ENCODE data around the gene TMEM88. TPM values are rescaled to one million over a fixed set of nuclear protein-coding genes. Genes with fewer than 3 reads are reported as not detected.

The TMEM88 gene
- total RNA-seq, 4 donors from 2014 or later: 6.5 to 41.6 (median 29.6) TPM

DNA sequence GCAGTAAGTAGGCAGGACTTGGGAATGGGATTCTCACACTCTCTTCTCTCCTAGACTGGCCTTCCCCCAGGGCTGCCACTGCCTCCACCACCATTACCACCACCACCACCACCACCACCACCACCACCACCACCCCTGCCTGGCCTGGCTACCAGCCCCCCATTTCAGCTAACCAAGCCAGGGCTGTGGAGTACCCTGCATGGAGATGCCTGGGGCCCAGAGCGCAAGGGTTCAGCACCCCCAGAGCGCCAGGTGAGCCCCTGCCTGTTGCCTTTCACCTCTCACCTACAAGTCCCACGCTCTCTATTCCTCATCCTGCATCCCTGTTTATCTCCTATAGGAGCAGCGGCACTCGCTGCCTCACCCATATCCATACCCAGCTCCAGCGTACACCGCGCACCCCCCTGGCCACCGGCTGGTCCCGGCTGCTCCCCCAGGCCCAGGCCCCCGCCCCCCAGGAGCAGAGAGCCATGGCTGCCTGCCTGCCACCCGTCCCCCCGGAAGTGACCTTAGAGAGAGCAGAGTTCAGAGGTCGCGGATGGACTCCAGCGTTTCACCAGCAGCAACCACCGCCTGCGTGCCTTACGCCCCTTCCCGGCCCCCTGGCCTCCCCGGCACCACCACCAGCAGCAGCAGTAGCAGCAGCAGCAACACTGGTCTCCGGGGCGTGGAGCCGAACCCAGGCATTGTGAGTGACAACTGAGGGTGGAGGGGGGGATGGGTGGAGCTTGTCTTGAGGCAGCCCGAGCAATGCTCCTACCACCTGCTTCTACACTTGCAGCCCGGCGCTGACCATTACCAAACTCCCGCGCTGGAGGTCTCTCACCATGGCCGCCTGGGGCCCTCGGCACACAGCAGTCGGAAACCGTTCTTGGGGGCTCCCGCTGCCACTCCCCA is 7.9 kb upstream of the TMEM88 start:
- whole genome bisulfite sequencing, 2 donors (ENCODE audit: low coverage in 1 of 2): 93% methylated on average over 6 of the region's 34 CpGs; no CpG with 5 or more reads in 1 of the 2 donors
- Histone ChIP-seq H3K9me3 (no peaks in the 10 kb centered on the region), H3K36me3 (peaks cover 0 to 66% of the 10 kb centered on the region in 2 donors), H3K27ac (peak overlapping the region in 2 of 4 donors; percentile 7 to 98), H3K27me3 (no peaks in the 10 kb centered on the region), H3K4me3 (no peak overlapping the region), H3K4me1 (peaks cover 4 to 52% (median 10%) of the 10 kb centered on the region in 3 donors)
- TF ChIP-seq, protein P1, sequence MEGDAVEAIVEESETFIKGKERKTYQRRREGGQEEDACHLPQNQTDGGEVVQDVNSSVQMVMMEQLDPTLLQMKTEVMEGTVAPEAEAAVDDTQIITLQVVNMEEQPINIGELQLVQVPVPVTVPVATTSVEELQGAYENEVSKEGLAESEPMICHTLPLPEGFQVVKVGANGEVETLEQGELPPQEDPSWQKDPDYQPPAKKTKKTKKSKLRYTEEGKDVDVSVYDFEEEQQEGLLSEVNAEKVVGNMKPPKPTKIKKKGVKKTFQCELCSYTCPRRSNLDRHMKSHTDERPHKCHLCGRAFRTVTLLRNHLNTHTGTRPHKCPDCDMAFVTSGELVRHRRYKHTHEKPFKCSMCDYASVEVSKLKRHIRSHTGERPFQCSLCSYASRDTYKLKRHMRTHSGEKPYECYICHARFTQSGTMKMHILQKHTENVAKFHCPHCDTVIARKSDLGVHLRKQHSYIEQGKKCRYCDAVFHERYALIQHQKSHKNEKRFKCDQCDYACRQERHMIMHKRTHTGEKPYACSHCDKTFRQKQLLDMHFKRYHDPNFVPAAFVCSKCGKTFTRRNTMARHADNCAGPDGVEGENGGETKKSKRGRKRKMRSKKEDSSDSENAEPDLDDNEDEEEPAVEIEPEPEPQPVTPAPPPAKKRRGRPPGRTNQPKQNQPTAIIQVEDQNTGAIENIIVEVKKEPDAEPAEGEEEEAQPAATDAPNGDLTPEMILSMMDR (IDR thresholded peaks at IDR 0.05): no peak
- TF ChIP-seq EP300 (IDR thresholded peaks at IDR 0.05) (no peak), POLR2A (IDR thresholded peaks at IDR 0.05) (no peak), POLR2AphosphoS5 (IDR thresholded peaks at IDR 0.05) (no peak)
- ATAC-seq: no peak

DNA sequence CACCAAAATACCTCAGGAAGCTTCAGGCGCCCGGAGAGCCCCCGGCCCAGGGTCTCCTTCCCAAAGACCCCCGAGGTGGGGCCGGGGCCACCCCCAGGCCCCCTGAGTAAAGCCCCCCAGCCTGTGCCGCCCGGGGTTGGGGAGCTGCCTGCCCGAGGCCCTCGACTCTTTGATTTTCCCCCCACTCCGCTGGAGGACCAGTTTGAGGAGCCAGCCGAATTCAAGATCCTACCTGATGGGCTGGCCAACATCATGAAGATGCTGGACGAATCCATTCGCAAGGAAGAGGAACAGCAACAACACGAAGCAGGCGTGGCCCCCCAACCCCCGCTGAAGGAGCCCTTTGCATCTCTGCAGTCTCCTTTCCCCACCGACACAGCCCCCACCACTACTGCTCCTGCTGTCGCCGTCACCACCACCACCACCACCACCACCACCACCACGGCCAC is 6.7 kb upstream of the TMEM88 start:
- peaks cover 0 to 78% of the 10 kb centered on the region in 2 donors for H3K36me3 ChIP-seq
- H3K9me3 ChIP-seq: no peaks in the 10 kb centered on the region
- H3K27me3 ChIP-seq: no peaks in the 10 kb centered on the region
- H3K4me1 ChIP-seq: peaks cover 4 to 45% (median 12%) of the 10 kb centered on the region in 3 donors
- TF ChIP-seq, protein P1 (IDR thresholded peaks at IDR 0.05): no peak
- no peak for TF ChIP-seq EP300 (IDR thresholded peaks at IDR 0.05)
- TF ChIP-seq POLR2A (IDR thresholded peaks at IDR 0.05): no peak
- TF ChIP-seq POLR2AphosphoS5 (IDR thresholded peaks at IDR 0.05): no peak
- WGBS, 2 donors (ENCODE audit: low coverage in 1 of 2): 93 to 100% methylated on average over 2 to 3 of the region's 20 CpGs
- no peak overlapping the region for H3K4me3 ChIP-seq
- H3K27ac ChIP-seq: peak overlapping the region in 1 of 4 donors; percentile 1
- ATAC-seq: no peak

DNA sequence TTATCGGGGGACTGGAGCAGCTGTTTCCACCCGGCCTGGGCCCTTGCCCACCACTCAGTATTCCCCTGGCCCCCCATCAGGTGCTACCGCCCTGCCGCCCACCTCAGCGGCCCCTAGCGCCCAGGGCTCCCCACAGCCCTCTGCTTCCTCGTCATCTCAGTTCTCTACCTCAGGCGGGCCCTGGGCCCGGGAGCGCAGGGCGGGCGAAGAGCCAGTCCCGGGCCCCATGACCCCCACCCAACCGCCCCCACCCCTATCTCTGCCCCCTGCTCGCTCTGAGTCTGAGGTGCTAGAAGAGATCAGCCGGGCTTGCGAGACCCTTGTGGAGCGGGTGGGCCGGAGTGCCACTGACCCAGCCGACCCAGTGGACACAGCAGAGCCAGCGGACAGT is 6.1 kb upstream of the TMEM88 start:
- Histone ChIP-seq H3K27me3 (no peaks in the 10 kb centered on the region), H3K4me1 (peaks cover 4 to 45% (median 12%) of the 10 kb centered on the region in 3 donors), H3K4me3 (no peak overlapping the region), H3K9me3 (no peaks in the 10 kb centered on the region), H3K27ac (peak overlapping the region in 1 of 4 donors; percentile 17), H3K36me3 (peaks cover 0 to 84% of the 10 kb centered on the region in 2 donors)
- no peak for ATAC-seq
- TF ChIP-seq EP300 (IDR thresholded peaks at IDR 0.05) (no peak), POLR2A (IDR thresholded peaks at IDR 0.05) (no peak), POLR2AphosphoS5 (IDR thresholded peaks at IDR 0.05) (no peak)
- TF ChIP-seq, protein P1 (IDR thresholded peaks at IDR 0.05): no peak
- 81% methylated on average over 6 of the region's 21 CpGs; no CpG with 5 or more reads in 1 of the 2 donors for WGBS, 2 donors (ENCODE audit: low coverage in 1 of 2)

DNA sequence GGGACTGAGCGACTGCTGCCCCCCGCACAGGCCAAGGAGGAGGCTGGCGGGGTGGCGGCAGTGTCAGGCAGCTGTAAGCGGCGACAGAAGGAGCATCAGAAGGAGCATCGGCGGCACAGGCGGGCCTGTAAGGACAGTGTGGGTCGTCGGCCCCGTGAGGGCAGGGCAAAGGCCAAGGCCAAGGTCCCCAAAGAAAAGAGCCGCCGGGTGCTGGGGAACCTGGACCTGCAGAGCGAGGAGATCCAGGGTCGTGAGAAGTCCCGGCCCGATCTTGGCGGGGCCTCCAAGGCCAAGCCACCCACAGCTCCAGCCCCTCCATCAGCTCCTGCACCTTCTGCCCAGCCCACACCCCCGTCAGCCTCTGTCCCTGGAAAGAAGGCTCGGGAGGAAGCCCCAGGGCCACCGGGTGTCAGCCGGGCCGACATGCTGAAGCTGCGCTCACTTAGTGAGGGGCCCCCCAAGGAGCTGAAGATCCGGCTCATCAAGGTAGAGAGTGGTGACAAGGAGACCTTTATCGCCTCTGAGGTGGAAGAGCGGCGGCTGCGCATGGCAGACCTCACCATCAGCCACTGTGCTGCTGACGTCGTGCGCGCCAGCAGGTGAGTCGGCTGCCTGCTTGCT is 5.6 kb upstream of the TMEM88 start:
- peaks cover 4 to 39% (median 12%) of the 10 kb centered on the region in 3 donors for H3K4me1 ChIP-seq
- no peaks in the 10 kb centered on the region for H3K27me3 ChIP-seq
- WGBS, 2 donors (ENCODE audit: low coverage in 1 of 2): 88% methylated on average over 4 of the region's 35 CpGs; no CpG with 5 or more reads in 1 of the 2 donors
- TF ChIP-seq EP300 (IDR thresholded peaks at IDR 0.05) (no peak), POLR2A (IDR thresholded peaks at IDR 0.05) (peak in 1 of 2 donors; percentile 7)
- H3K4me3 ChIP-seq: no peak overlapping the region
- peak overlapping the region in 1 of 4 donors; percentile 17 for H3K27ac ChIP-seq
- no peaks in the 10 kb centered on the region for H3K9me3 ChIP-seq
- peaks cover 0 to 89% of the 10 kb centered on the region in 2 donors for H3K36me3 ChIP-seq
- no peak for ATAC-seq

DNA sequence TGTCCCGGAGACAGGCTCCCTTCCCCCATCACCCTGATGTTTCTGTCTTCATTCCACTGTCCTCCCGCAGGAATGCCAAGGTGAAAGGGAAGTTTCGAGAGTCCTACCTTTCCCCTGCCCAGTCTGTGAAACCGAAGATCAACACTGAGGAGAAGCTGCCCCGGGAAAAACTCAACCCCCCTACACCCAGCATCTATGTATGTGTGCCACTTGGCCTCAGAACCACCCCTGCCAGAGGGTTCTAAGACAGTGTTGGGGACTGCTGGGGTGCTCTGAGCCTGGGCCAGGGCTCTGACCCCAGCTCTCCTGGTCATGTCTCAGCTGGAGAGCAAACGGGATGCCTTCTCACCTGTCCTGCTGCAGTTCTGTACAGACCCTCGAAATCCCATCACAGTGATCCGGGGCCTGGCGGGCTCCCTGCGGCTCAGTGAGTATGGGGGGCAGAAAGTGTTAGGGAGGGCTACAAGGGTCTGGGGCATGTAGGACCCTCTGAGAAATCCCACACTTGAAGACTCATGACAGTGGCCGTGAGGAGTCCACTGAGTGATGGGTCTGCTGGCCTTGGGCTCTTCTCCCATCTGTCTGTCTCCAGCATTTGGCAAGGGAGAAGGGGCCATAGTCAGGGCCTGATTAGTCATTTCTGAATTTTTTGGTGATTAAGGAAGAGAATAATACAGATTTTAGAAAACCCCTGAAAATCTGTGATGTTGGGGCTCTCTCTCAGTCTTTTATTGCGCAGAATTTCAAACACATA is 4.9 kb upstream of the TMEM88 start:
- 100% methylated on average over 1 of the region's 12 CpGs for WGBS, 2 donors (ENCODE audit: low coverage in 1 of 2)
- ATAC-seq: no peak
- H3K4me1 ChIP-seq: peaks cover 4 to 41% (median 12%) of the 10 kb centered on the region in 3 donors
- H3K27ac ChIP-seq: peak overlapping the region in 1 of 4 donors; percentile 17
- H3K36me3 ChIP-seq: peaks cover 0 to 91% of the 10 kb centered on the region in 2 donors
- TF ChIP-seq EP300 (IDR thresholded peaks at IDR 0.05) (no peak), POLR2A (IDR thresholded peaks at IDR 0.05) (no peak), POLR2AphosphoS5 (IDR thresholded peaks at IDR 0.05) (no peak)
- TF ChIP-seq, protein P1 (IDR thresholded peaks at IDR 0.05): no peak
- no peaks in the 10 kb centered on the region for H3K27me3 ChIP-seq
- no peak overlapping the region for H3K4me3 ChIP-seq
- H3K9me3 ChIP-seq: no peaks in the 10 kb centered on the region

Data from gastroesophageal sphincter (tissue), 4 donors.